Measurements from ENCODE around the gene MDGA2. TPM values are rescaled to one million over a fixed set of nuclear protein-coding genes. Genes with fewer than 3 reads are reported as not detected.

The MDGA2 gene
- total and polyA plus RNA-seq, 9 of the 15 experiments (the other 6 are each of a cell fraction or from before 2014, with no cell fraction given): 0.01 to 0.18 (median 0.03) TPM; not detected in 5

DNA sequence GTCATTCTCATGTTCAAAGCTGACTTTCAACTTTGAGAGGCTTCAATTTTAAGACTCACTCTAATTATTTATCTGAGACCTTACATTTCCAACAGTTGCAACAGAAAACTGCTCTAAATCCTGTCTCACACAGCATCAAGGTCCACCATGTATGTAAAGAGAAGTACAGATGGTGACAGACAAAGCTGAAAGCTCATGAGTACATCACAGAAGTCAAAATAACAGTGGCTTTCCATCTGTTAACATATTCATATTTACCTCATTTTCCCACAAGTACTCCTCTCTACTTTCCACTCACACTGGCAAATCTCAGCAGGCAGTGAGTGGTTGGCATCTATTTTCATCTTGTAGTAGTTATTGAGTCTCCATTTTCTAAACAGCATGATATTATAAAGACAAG, 192.0 kb downstream of the MDGA2 start:
- H3K27me3 ChIP-seq (ENCODE audit: control insufficient read depth in 2 of 2, insufficient read depth in 2 of 2, low read length in 2 of 2): no peaks in the 10 kb centered on the region
- no peak for ATAC-seq
- in situ Hi-C loops (cut with MboI): no loop called here
- FAIRE-seq: no peak
- H3K4me3 ChIP-seq: no peak overlapping the region
- H4K20me1 ChIP-seq (replicated peaks; ENCODE audit: control insufficient read depth, insufficient read depth, low read length): no peaks in the 10 kb centered on the region
- no peak overlapping the region for H3K4me2 ChIP-seq (ENCODE audit: insufficient read depth, low read length)
- H3K79me2 ChIP-seq (ENCODE audit: control insufficient read depth, insufficient read depth, low read length): no peaks in the 10 kb centered on the region
- no peak overlapping the region for H2AFZ ChIP-seq (ENCODE audit: low read depth, low read length)
- H3K9me1 ChIP-seq (ENCODE audit: control insufficient read depth, insufficient read depth, low read length): no peaks in the 10 kb centered on the region
- no peak for TF ChIP-seq TBL1XR1 (IDR thresholded peaks at IDR 0.05; ENCODE audit: low read length in 2 of 2)
- no peak for TF ChIP-seq ESRRA (IDR thresholded peaks at IDR 0.05; ENCODE audit: borderline replicate concordance, low read depth)
- TF ChIP-seq CCAR2 (IDR thresholded peaks at IDR 0.05; ENCODE audit: low read depth, low read length): no peak
- TF ChIP-seq, protein P1, sequence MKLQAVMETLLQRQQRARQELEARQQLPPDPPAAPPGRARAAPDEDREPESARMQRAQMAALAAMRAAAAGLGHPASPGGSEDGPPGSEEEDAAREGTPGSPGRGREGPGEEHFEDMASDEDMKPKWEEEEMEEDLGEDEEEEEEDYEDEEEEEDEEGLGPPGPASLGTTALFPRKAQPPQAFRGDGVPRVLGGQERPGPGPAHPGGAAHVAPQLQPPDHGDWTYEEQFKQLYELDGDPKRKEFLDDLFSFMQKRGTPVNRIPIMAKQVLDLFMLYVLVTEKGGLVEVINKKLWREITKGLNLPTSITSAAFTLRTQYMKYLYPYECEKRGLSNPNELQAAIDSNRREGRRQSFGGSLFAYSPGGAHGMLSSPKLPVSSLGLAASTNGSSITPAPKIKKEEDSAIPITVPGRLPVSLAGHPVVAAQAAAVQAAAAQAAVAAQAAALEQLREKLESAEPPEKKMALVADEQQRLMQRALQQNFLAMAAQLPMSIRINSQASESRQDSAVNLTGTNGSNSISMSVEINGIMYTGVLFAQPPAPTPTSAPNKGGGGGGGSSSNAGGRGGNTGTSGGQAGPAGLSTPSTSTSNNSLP (IDR thresholded peaks at IDR 0.05; ENCODE audit: borderline replicate concordance, low read depth, low read length): no peak
- TF ChIP-seq ZNF133 (CRISPR knock-in tag; IDR thresholded peaks at IDR 0.05): no peak
- TF ChIP-seq POLR3G (IDR thresholded peaks at IDR 0.05; ENCODE audit: extremely low read depth, insufficient read length, insufficient replicate concordance): no peak
- TF ChIP-seq EGR1 (conservative IDR thresholded peaks at IDR 0.05): no peak
- TF ChIP-seq, protein P2, sequence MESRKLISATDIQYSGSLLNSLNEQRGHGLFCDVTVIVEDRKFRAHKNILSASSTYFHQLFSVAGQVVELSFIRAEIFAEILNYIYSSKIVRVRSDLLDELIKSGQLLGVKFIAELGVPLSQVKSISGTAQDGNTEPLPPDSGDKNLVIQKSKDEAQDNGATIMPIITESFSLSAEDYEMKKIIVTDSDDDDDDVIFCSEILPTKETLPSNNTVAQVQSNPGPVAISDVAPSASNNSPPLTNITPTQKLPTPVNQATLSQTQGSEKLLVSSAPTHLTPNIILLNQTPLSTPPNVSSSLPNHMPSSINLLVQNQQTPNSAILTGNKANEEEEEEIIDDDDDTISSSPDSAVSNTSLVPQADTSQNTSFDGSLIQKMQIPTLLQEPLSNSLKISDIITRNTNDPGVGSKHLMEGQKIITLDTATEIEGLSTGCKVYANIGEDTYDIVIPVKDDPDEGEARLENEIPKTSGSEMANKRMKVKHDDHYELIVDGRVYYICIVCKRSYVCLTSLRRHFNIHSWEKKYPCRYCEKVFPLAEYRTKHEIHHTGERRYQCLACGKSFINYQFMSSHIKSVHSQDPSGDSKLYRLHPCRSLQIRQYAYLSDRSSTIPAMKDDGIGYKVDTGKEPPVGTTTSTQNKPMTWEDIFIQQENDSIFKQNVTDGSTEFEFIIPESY (CRISPR knock-in tag; IDR thresholded peaks at IDR 0.05): no peak
- no peak for TF ChIP-seq SMC3 (conservative IDR thresholded peaks at IDR 0.05; ENCODE audit: insufficient read depth, low read depth, low read length)
- TF ChIP-seq ZNF212 (CRISPR knock-in tag; IDR thresholded peaks at IDR 0.05): no peak
- TF ChIP-seq DPF2 (IDR thresholded peaks at IDR 0.05): no peak
- TF ChIP-seq, protein P3, sequence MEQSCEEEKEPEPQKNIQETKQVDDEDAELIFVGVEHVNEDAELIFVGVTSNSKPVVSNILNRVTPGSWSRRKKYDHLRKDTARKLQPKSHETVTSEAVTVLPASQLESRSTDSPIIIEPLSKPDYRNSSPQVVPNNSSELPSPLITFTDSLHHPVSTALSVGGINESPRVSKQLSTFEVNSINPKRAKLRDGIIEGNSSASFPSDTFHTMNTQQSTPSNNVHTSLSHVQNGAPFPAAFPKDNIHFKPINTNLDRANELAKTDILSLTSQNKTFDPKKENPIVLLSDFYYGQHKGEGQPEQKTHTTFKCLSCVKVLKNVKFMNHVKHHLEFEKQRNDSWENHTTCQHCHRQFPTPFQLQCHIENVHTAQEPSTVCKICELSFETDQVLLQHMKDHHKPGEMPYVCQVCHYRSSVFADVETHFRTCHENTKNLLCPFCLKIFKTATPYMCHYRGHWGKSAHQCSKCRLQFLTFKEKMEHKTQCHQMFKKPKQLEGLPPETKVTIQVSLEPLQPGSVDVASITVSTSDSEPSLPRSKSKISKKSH (CRISPR knock-in tag; IDR thresholded peaks at IDR 0.05): no peak
- TF ChIP-seq EP400 (IDR thresholded peaks at IDR 0.05): no peak
- ChIA-PET POLR2A (no interaction called here), CTCF (ENCODE audit: low intra/inter-chr PET ratio) (no interaction called here)
- no peak overlapping the region for H3K9ac ChIP-seq (ENCODE audit: insufficient read depth in 1 of 2, low read depth in 2 of 2, low read length in 2 of 2)
- H3K9me3 ChIP-seq (replicated peaks; ENCODE audit: control insufficient read depth, insufficient read depth, low read depth, low read length): no peaks in the 10 kb centered on the region
- H3K27ac ChIP-seq (ENCODE audit: extremely low read depth, low read depth, low read length): no peak overlapping the region
- H3K36me3 ChIP-seq (ENCODE audit: control insufficient read depth, insufficient read depth, low read length): no peaks in the 10 kb centered on the region
- no peak for DNase-seq (ENCODE audit: extremely low read depth in 1 of 4, low spot score in 3 of 4)
- H3K4me1 ChIP-seq (replicated peaks in 1 of 2; ENCODE audit: control insufficient read depth in 2 of 2, insufficient read depth in 2 of 2, low read length in 2 of 2): no peaks in the 10 kb centered on the region
- intact Hi-C loops (cut with micrococcal nuclease): no loop called here
- no TSS peak for BruUV-seq (replicated peaks)

Measured in K562 (cell line).